ENCODE results near the gene SAP30. TPM values are rescaled to one million over a fixed set of nuclear protein-coding genes. Genes with fewer than 3 reads are reported as not detected.

The SAP30 gene
- total RNA-seq, 1 experiment from 2014 or later: 13.5 TPM

- Mint-ChIP-seq H3K9me3 (peaks cover 5 to 8% of the 10 kb centered on the region in 2 experiments; a peak in 3 of 5 replicates), H3K36me3 (ENCODE audit: insufficient read depth in 1 of 3, low read depth in 3 of 3) (peaks cover 33 to 42% (median 41%) of the 10 kb centered on the region in 3 experiments), H3K27me3 (ENCODE audit: low read depth) (peaks cover 2% of the 10 kb centered on the region; the same call in 1 of the 2 replicates), H3K4me1 (peaks cover 28 to 38% of the 10 kb centered on the region in 2 experiments), H3K4me3 (peak within 1 kb of the TSS; percentile 97 to 98), H3K27ac (peak within 1 kb of the TSS; percentile 99 to 100 (median 100))
- H3K9ac ChIP-seq (ENCODE audit: extremely low read depth, insufficient read length, low read length): peak within 1 kb of the TSS; percentile 98
- no peak within 1 kb of the TSS for H4K8ac ChIP-seq (replicated peaks; ENCODE audit: insufficient read length, low read depth, low read length)
- TF ChIP-seq CTCF (conservative IDR thresholded peaks at IDR 0.05): no peak
- H2BK20ac ChIP-seq (ENCODE audit: low read depth, low read length, poor library complexity, severe bottlenecking): no peak within 1 kb of the TSS
- peak within 1 kb of the TSS; percentile 98 for H4K91ac ChIP-seq (ENCODE audit: insufficient read length, low read depth, low read length)
- H3K4me2 ChIP-seq (ENCODE audit: insufficient read depth, insufficient read length, low read length): peak within 1 kb of the TSS; percentile 98
- peak within 1 kb of the TSS; percentile 85 for H4K5ac ChIP-seq (ENCODE audit: insufficient read length, low read depth, low read length)
- no peaks in the 10 kb centered on the region for H4K20me1 ChIP-seq (ENCODE audit: control insufficient read depth, insufficient read depth, insufficient read length)
- H3K4me1 ChIP-seq (ENCODE audit: insufficient read depth, low read length): no peaks in the 10 kb centered on the region
- peak within 1 kb of the TSS; percentile 96; the same call in 1 of the 2 replicates for H3K4ac ChIP-seq (ENCODE audit: low read depth, low read length)
- H2BK12ac ChIP-seq (ENCODE audit: insufficient read length, low read depth, low read length): peak within 1 kb of the TSS; percentile 47
- H3K23ac ChIP-seq (ENCODE audit: insufficient read length, low read depth, low read length): no peak within 1 kb of the TSS
- H3K27me3 ChIP-seq (ENCODE audit: insufficient read depth, low read length): no peaks in the 10 kb centered on the region
- no peak within 1 kb of the TSS for H2AK5ac ChIP-seq (ENCODE audit: insufficient read length, low read length)
- no CpG with 5 or more reads among the region's 61 CpGs for WGBS (ENCODE audit: extremely low coverage, insufficient read length, low lambda C conversion rate)
- peak within 1 kb of the TSS; percentile 87 for H3K56ac ChIP-seq (ENCODE audit: insufficient read length, low read depth, low read length)
- no peaks in the 10 kb centered on the region for H3K9me3 ChIP-seq (ENCODE audit: control insufficient read depth, low read depth, low read length)
- H2BK15ac ChIP-seq (ENCODE audit: low read depth, low read length): no peak within 1 kb of the TSS
- H2BK120ac ChIP-seq (ENCODE audit: low read depth, low read length, poor library complexity, severe bottlenecking): peak within 1 kb of the TSS; percentile 61
- H3K79me1 ChIP-seq (ENCODE audit: insufficient read depth, low read depth, low read length, poor library complexity, severe bottlenecking): no peaks in the 10 kb centered on the region
- H3K14ac ChIP-seq (ENCODE audit: insufficient read depth, low read length): peak within 1 kb of the TSS; percentile 98
- H3K18ac ChIP-seq (ENCODE audit: insufficient read length, low read depth, low read length): peak within 1 kb of the TSS; percentile 99
- H3K23me2 ChIP-seq (ENCODE audit: insufficient read length, low read depth, low read length, poor library complexity, severe bottlenecking): peaks cover 8% of the 10 kb centered on the region
- H3K79me2 ChIP-seq (ENCODE audit: insufficient read depth, low read length): peaks cover 6% of the 10 kb centered on the region; the same call in 1 of the 2 replicates
- DNase-seq: peak; percentile 100
- no peak within 1 kb of the TSS for H2AFZ ChIP-seq (ENCODE audit: low read length)
- peak within 1 kb of the TSS; percentile 96 for H3K27ac ChIP-seq (ENCODE audit: insufficient read length, low read depth, low read length)
- H3T11ph ChIP-seq (ENCODE audit: low read length): no peak within 1 kb of the TSS
- peak within 1 kb of the TSS; percentile 93 for H2BK5ac ChIP-seq (ENCODE audit: insufficient read length, low read length)
These were observed 36.5 kb upstream of the SAP30 start, which contains the start of gene HMGB2 for GRCh38 chr4:173334085-173334890. TSS of gene HMGB2 (minus strand) at chr4:173334358. CDS start at chr4:173333649, 709 bp downstream.
